A549 treated with GW870086 at 1 μM for 4 hours (cell line): ENCODE data around the gene EFHC2. TPM values are rescaled to one million over a fixed set of nuclear protein-coding genes. Genes with fewer than 3 reads are reported as not detected.

Experiments
- total RNA-seq: library from RNA; stranded (reverse); fragments of 200-300 nt; extraction: Qiagen RNA extraction; gene quantifications from 5 replicates; pipeline ENCODE4 v1.2.3, GENCODE V29; 2022; ENCODE audit warnings: low read depth

EFHC2 gene, protein sequence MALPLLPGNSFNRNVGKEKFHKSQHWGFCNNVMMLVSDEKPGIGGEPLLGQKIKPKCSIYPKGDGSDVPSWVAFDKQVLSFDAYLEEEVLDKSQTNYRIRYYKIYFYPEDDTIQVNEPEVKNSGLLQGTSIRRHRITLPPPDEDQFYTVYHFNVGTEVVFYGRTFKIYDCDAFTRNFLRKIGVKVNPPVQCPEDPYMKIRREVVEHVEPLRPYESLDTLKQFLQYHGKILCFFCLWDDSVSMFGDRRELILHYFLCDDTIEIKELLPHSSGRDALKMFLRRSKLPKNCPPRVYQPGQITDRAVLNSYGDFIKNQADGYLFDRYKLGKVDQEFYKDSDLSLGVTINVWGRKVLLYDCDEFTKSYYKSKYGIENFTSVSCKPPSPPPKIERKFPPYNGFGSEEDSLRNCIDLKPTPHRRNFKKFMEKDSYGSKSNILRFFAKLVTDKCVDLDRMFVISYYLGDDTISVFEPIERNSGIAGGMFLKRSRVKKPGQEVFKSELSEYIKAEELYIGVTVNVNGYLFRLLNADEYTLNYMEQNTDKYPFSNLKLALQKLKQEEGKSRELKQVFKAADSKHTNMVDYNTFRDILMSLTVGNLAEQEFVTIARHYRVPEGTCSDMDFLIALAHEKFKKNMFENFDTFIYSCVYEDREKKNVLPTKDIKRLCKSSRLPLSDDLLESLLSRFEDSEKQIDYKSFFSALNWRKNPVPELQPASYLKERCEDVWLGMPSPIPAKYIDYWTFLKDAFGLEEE
- 0.11 to 0.42 TPM (median 0.30 TPM) in 5 replicates for total RNA-seq

DNA sequence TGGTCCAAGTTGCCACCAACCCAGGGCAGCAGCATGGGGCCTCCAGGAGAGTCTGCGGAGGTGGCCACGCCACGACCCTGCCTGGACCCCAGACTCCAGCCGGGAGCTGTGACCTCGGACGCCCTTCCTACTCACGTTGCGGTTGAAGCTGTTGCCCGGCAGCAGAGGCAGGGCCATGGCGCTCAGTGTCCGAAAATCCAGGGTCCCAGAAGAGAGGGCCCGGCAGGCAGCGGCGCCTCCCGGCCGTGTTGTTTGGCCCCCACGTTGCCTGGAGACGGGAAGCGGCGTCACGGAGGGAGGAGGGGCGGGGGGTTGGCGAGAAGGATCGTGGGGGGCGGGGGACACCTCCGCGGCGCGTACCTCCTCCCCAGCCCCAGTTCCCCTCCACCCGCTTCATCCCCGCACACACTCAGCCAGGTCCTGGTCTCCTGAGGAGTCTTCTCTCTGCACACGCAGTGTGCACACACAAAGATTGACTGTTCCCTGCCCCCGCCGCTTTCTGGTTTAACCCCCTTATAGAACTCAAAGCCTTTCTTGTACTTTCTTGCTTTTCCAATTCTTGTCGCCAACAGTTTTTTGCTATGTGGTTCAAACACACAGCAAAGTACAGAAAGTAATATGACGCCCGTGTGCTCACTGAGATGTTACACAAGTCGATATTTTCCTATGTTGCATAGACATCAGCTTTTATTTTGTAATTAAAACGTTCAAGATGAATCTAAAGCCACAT lies at the start of gene EFHC2:
Gene EFHC2 (minus strand): TSS at position 261 of the 730 bp plus-strand sequence. CDS start 84 bp downstream, at position 177.

Other genes with a start within 250 kb of the EFHC2 start
- gene FUNDC1, start 199.2 kb upstream of the EFHC2 start, total RNA-seq, result 23.6 to 28.3 TPM (median 26.6 TPM) in 5 replicates